Progenitor cell of endocrine pancreas (in vitro differentiated cells): ENCODE results near the gene BAG3. TPM values are rescaled to one million over a fixed set of nuclear protein-coding genes. Genes with fewer than 3 reads are reported as not detected.

Experiments used
- DNase-seq: peaks from one replicate; pipeline ENCODE4 v3.0.0; 2021; ENCODE audit warnings: low spot score; ENCODE audit not compliant: unreplicated experiment
- H3K27ac Mint-ChIP-seq: 2 replicates; pipeline ENCODE4 v1.8.0; 2021; ENCODE audit warnings: mild to moderate bottlenecking, moderate library complexity, mixed read lengths
- H3K27me3 Mint-ChIP-seq: 2 replicates; pipeline ENCODE4 v1.8.0; 2021; ENCODE audit warnings: mixed read lengths
- H3K36me3 Mint-ChIP-seq: 2 replicates; pipeline ENCODE4 v1.8.0; 2022; ENCODE audit warnings: mixed read lengths; ENCODE audit not compliant: insufficient read depth
- H3K4me1 Mint-ChIP-seq: 2 replicates; pipeline ENCODE4 v1.8.0; 2021; ENCODE audit warnings: low read depth, mixed read lengths
- H3K4me3 Mint-ChIP-seq: 2 replicates; pipeline ENCODE4 v1.8.0; 2021; ENCODE audit warnings: low read depth, mild to moderate bottlenecking, moderate library complexity, mixed read lengths
- H3K9me3 Mint-ChIP-seq: 2 replicates; pipeline ENCODE4 v1.8.0; 2021; ENCODE audit warnings: low read depth, mixed read lengths
- CTCF ChIP-seq: fragments of 200-600 bp; sonication (generic); IDR thresholded peaks from one replicate; pipeline ENCODE4 v1.5.0; 2021; ENCODE audit warnings: antibody characterized with exemption, mild to moderate bottlenecking; ENCODE audit not compliant: unreplicated experiment
- total RNA-seq: library from RNA; stranded (reverse); gene quantifications from 2 replicates; pipeline ENCODE4 v1.2.1, GENCODE V29; 2021

The BAG3 gene
- total RNA-seq, 1 donor from 2014 or later, result 19.2 TPM

GRCh38 chr10:119609516-119609915 is 41.7 kb upstream of the BAG3 start:
- Mint-ChIP-seq H3K27me3 (peaks cover 13% of the 10 kb centered on the region), H3K4me1 (peaks cover 2% of the 10 kb centered on the region), H3K4me3 (no peak overlapping the region), H3K9me3 (peaks cover 6% of the 10 kb centered on the region), H3K27ac (no peak overlapping the region), H3K36me3 (no peaks in the 10 kb centered on the region)
- TF ChIP-seq CTCF, result no peak
- DNase-seq, result no peak

- peaks cover 2% of the 10 kb centered on the region for H3K4me1 Mint-ChIP-seq
- H3K36me3 Mint-ChIP-seq, result no peaks in the 10 kb centered on the region
- no peak overlapping the region for H3K4me3 Mint-ChIP-seq
- no peak for TF ChIP-seq CTCF
- H3K27ac Mint-ChIP-seq, result no peak overlapping the region
- no peak for DNase-seq
- H3K27me3 Mint-ChIP-seq, result peaks cover 13% of the 10 kb centered on the region
- peaks cover 6% of the 10 kb centered on the region for H3K9me3 Mint-ChIP-seq
Observed at GRCh38 chr10:119611433-119611832, 39.7 kb upstream of the BAG3 start.

GRCh38 chr10:119613741-119614140 is 37.4 kb upstream of the BAG3 start:
- H3K4me1 Mint-ChIP-seq, result no peaks in the 10 kb centered on the region
- DNase-seq, result no peak
- H3K9me3 Mint-ChIP-seq, result peaks cover 6% of the 10 kb centered on the region
- TF ChIP-seq CTCF, result no peak
- H3K27me3 Mint-ChIP-seq, result peaks cover 9% of the 10 kb centered on the region
- no peak overlapping the region for H3K4me3 Mint-ChIP-seq
- H3K36me3 Mint-ChIP-seq, result no peaks in the 10 kb centered on the region
- no peak overlapping the region for H3K27ac Mint-ChIP-seq

- no peak overlapping the region for H3K27ac Mint-ChIP-seq
- no peaks in the 10 kb centered on the region for H3K36me3 Mint-ChIP-seq
- H3K9me3 Mint-ChIP-seq, result peaks cover 6% of the 10 kb centered on the region
Observed at GRCh38 chr10:119614686-119615085, 36.5 kb upstream of the BAG3 start.

GRCh38 chr10:119616882-119617570 is 34.2 kb upstream of the BAG3 start:
- no peaks in the 10 kb centered on the region for H3K36me3 Mint-ChIP-seq
- H3K27ac Mint-ChIP-seq, result no peak overlapping the region
- H3K27me3 Mint-ChIP-seq, result no peaks in the 10 kb centered on the region
- TF ChIP-seq CTCF, result no peak
- no peak overlapping the region for H3K4me3 Mint-ChIP-seq
- H3K9me3 Mint-ChIP-seq, result no peaks in the 10 kb centered on the region
- no peak for DNase-seq
- no peaks in the 10 kb centered on the region for H3K4me1 Mint-ChIP-seq

More at GRCh38 chr10:119614686-119615085, 36.5 kb upstream of the BAG3 start:
- no peak for TF ChIP-seq CTCF
- DNase-seq, result no peak
- Mint-ChIP-seq H3K4me3 (no peak overlapping the region), H3K4me1 (no peaks in the 10 kb centered on the region), H3K27me3 (peaks cover 2% of the 10 kb centered on the region)
